Left lobe of liver (tissue), 2 donors: ENCODE data around the gene ATP8A2. TPM values are rescaled to one million over a fixed set of nuclear protein-coding genes. Genes with fewer than 3 reads are reported as not detected.
"Not testable (repeated sequence)": the region's sequence is repeated elsewhere in the genome, so short reads cannot be mapped to it uniquely, and the experiment has no call there.

Experiments used
- ATAC-seq: fragments of 200-7000 bp; cut with Tn5 transposase; one replicate; pipeline ENCODE4 v1.9.1; 2020; ENCODE audit warnings: mild to moderate bottlenecking, moderate library complexity
- DNase-seq: peaks from one replicate; pipeline ENCODE4 v3.0.0-alpha.2; 2020; ENCODE audit warnings: low spot score
- total RNA-seq: library from RNA; stranded (reverse); gene quantifications from one replicate; pipeline ENCODE4 v1.2.1, GENCODE V29; 2021
- donor health status: DM: no; HTN: no; CAD: no; lungs with moderate emphysema.
- donor health status: DM: no; HTN: yes; CAD: no.

The ATP8A2 gene
- total RNA-seq, 1 donor from 2014 or later = not detected

GRCh38 chr13:25943081-25943480 is 571.3 kb downstream of the ATP8A2 start:
- no peak for ATAC-seq

GRCh38 chr13:25943658-25944057 is 571.9 kb downstream of the ATP8A2 start:
- DNase-seq (no peak), ATAC-seq (peak; percentile 53)

More at GRCh38 chr13:25943081-25943480, 571.3 kb downstream of the ATP8A2 start:
- DNase-seq = no peak

GRCh38 chr13:25945596-25945995 is 573.8 kb downstream of the ATP8A2 start:
- no peak for DNase-seq

GRCh38 chr13:25946321-25946720 is 574.5 kb downstream of the ATP8A2 start:
- ATAC-seq (no peak), DNase-seq (no peak)

More at GRCh38 chr13:25945596-25945995, 573.8 kb downstream of the ATP8A2 start:
- no peak for ATAC-seq

GRCh38 chr13:25948910-25949309 is 577.1 kb downstream of the ATP8A2 start:
- DNase-seq = no peak
- ATAC-seq = no peak

- DNase-seq (no peak), ATAC-seq (no peak)
These were observed 580.1 kb downstream of the ATP8A2 start for GRCh38 chr13:25951831-25952230.

GRCh38 chr13:25954080-25954479 is 582.3 kb downstream of the ATP8A2 start:
- ATAC-seq, DNase-seq: not testable (repeated sequence)

GRCh38 chr13:25954943-25955342 is 583.2 kb downstream of the ATP8A2 start:
- not testable (repeated sequence) for ATAC-seq, DNase-seq

- no peak for DNase-seq
- ATAC-seq = no peak
These were observed 587.2 kb downstream of the ATP8A2 start for GRCh38 chr13:25958986-25959385.

- ATAC-seq (no peak), DNase-seq (no peak)
These were observed 589.5 kb downstream of the ATP8A2 start for GRCh38 chr13:25961294-25961693.

GRCh38 chr13:25963674-25964073 is 591.9 kb downstream of the ATP8A2 start:
- DNase-seq = no peak

GRCh38 chr13:25965596-25965995 is 593.8 kb downstream of the ATP8A2 start:
- ATAC-seq = no peak

More at GRCh38 chr13:25963674-25964073, 591.9 kb downstream of the ATP8A2 start:
- no peak for ATAC-seq

GRCh38 chr13:25966086-25966485 is 594.3 kb downstream of the ATP8A2 start:
- no peak for ATAC-seq
- DNase-seq = no peak

More at GRCh38 chr13:25965596-25965995, 593.8 kb downstream of the ATP8A2 start:
- DNase-seq = no peak

GRCh38 chr13:25967144-25967543 is 595.4 kb downstream of the ATP8A2 start:
- ATAC-seq (no peak), DNase-seq (no peak)

GRCh38 chr13:25971047-25971446 is 599.3 kb downstream of the ATP8A2 start:
- DNase-seq (no peak), ATAC-seq (no peak)

GRCh38 chr13:25971459-25972145 is 599.8 kb downstream of the ATP8A2 start:
- ATAC-seq = no peak
- DNase-seq = no peak

- no peak for DNase-seq
- ATAC-seq = no peak
These were observed 601.3 kb downstream of the ATP8A2 start for GRCh38 chr13:25973085-25973484.

GRCh38 chr13:25973576-25973975 is 601.8 kb downstream of the ATP8A2 start:
- no peak for DNase-seq
- ATAC-seq = no peak

GRCh38 chr13:25977216-25977615 is 605.4 kb downstream of the ATP8A2 start:
- ATAC-seq (no peak), DNase-seq (no peak)

- no peak for DNase-seq
- no peak for ATAC-seq
These were observed 605.9 kb downstream of the ATP8A2 start for GRCh38 chr13:25977671-25978070.

- no peak for ATAC-seq
- no peak for DNase-seq
These were observed 607.2 kb downstream of the ATP8A2 start for GRCh38 chr13:25978961-25979360.

GRCh38 chr13:25979371-25979770 is 607.6 kb downstream of the ATP8A2 start:
- no peak for DNase-seq
- no peak for ATAC-seq

- ATAC-seq (no peak), DNase-seq (no peak)
These were observed 608.5 kb downstream of the ATP8A2 start for GRCh38 chr13:25980255-25980654.
